Ovary (tissue), 9 donors: ENCODE results near the gene TJAP1. TPM values are rescaled to one million over a fixed set of nuclear protein-coding genes. Genes with fewer than 3 reads are reported as not detected.

ENCODE experiments used
- DNase-seq, 5 donors: peaks; one replicate each; pipeline ENCODE4 v3.0.0-alpha.2; 2019 to 2020
- H3K27ac ChIP-seq, 2 donors: fragments of 200-600 bp; one replicate each; pipeline versions ENCODE4 v1.5.1 to v1.8.0; 2019 to 2022
- H3K27me3 ChIP-seq: fragments of 200-600 bp; one replicate; pipeline ENCODE4 v1.8.0; 2022
- H3K36me3 ChIP-seq: fragments of 200-600 bp; sonication (generic); one replicate; pipeline ENCODE4 v1.5.1; 2019
- H3K4me1 ChIP-seq: one replicate; pipeline ENCODE4 v1.8.1; 2013; ENCODE audit warnings: mild to moderate bottlenecking, moderate library complexity; ENCODE audit not compliant: insufficient read depth
- H3K4me3 ChIP-seq: fragments of 200-600 bp; sonication (generic); one replicate; pipeline ENCODE4 v1.5.1; 2017
- H3K9me3 ChIP-seq, 2 donors: fragments of 200-600 bp in 1 of 2; sonication (generic) in 1 of 2; one replicate each; pipeline versions ENCODE4 v1.5.1 to v1.8.1; 2013 to 2019; ENCODE audit warnings: mild to moderate bottlenecking in 1 of 2, moderate library complexity in 1 of 2
- CTCF ChIP-seq, 3 donors: fragments of 450-650 bp in 2 of 3; fragments of 200-600 bp in 1 of 3; IDR thresholded peaks; one replicate each; pipeline versions ENCODE4 v1.5.1 to v1.8.0; 2016 to 2022; ENCODE audit warnings: antibody characterized with exemption in 3 of 3, mild to moderate bottlenecking in 1 of 3
- EP300 ChIP-seq: sonication (generic); formaldehyde crosslinking; IDR thresholded peaks from one replicate; pipeline ENCODE4 v1.6.1; 2017; ENCODE audit warnings: antibody characterized with exemption
- POLR2A ChIP-seq: fragments of 450-650 bp; IDR thresholded peaks from one replicate; pipeline ENCODE4 v1.6.1; 2017; ENCODE audit warnings: antibody characterized with exemption, mild to moderate bottlenecking, moderate library complexity
- WGBS, 3 donors: extraction: QIAGEN DNeasy Blood & Tissue Kit in 1 of 3; methylation state at CpG; one replicate each; pipeline versions ENCODE4 v1.1.5 to v1.1.7; 2013 to 2017; 5-methylcytosine and 5-hydroxymethylcytosine counted together
- intact Hi-C, 4 donors: fragments of 100-400 bp; cut with DNase I; formaldehyde crosslinking; loops; one replicate each; pipeline versions ENCODE4 v1.11.0 to v1.15.1; 2022 to 2023
- microRNA-seq, 3 donors: library from miRNA; unstranded; fragments of <30 nt; microRNA quantifications; one replicate each; pipeline versions ENCODE4 to v1.2.0, GENCODE V29; 2019 to 2020
- polyA plus RNA-seq, 2 donors: library from polyadenylated mRNA; stranded (reverse); fragments of 200-250 nt in 1 of 2; fragments of 350-450 nt in 1 of 2; fragmentation: Illumina TruSeq in 1 of 2; extraction: RNeasy Lipid Tissue Mini Kit (QIAGEN cat#74804) in 1 of 2; gene quantifications; one replicate each; pipeline ENCODE4 v1.2.3, GENCODE V29; 2013 to 2014
- small RNA-seq: library from RNA; depleted of rRNA; stranded (forward); fragments of <200 nt; gene quantifications from one replicate; pipeline ENCODE3, GENCODE V24; 2016
- total RNA-seq, 7 donors: library from RNA; depleted of rRNA in 2 of 7; stranded (reverse); fragments of >200 nt in 2 of 7; fragmentation: NEBNext Ultra II Directional in 3 of 7; extraction: Animal tissue kit (Norgen Biotek cat#: 25700) in 3 of 7; gene quantifications; one replicate each; pipeline versions ENCODE4 v1.1.0 to v1.2.4, GENCODE V29; 2016 to 2023
- donor health status: DM: no; HTN: no; CAD: no; lungs with moderate emphysema.
- donor health status: DM: no; HTN: no; CAD: no.
- donor health status: Bipolar disorder and iron deficiency.
- donor health status: DM: yes; HTN: yes; CAD: no.
- donor health status: DM: no; HTN: no; CAD: no.
- donor health status: DM: yes; HTN: yes; CAD: no.

The TJAP1 gene
- total and polyA plus RNA-seq, 9 donors, result 12.9 to 44.8 (median 34.0) TPM

- H3K27me3 ChIP-seq, result no peaks in the 10 kb centered on the region
- no peak overlapping the region for H3K27ac ChIP-seq
- no peak for TF ChIP-seq CTCF (IDR thresholded peaks at IDR 0.05)
- no peak for TF ChIP-seq POLR2A
- no peak for TF ChIP-seq EP300
- no peaks in the 10 kb centered on the region for H3K36me3 ChIP-seq
- H3K4me1 ChIP-seq, result no peaks in the 10 kb centered on the region
- intact Hi-C loops, result no loop called here
- 92 to 97% (median 95%) methylated on average over 8 of the region's 8 CpGs for WGBS, 3 donors
- no peaks in the 10 kb centered on the region for H3K9me3 ChIP-seq
- no peak overlapping the region for H3K4me3 ChIP-seq
- no peak for DNase-seq
Measured at GRCh38 chr6:43541774-43542471, 64.6 kb downstream of the TJAP1 start.

GRCh38 chr6:43544461-43544860 lies 67.1 kb downstream of the TJAP1 start:
- intact Hi-C loops, result no loop called here
- 54 to 64% (median 55%) methylated on average over 4 of the region's 4 CpGs for WGBS, 3 donors
- no peak for DNase-seq
- H3K27ac ChIP-seq, result no peak overlapping the region
- no peaks in the 10 kb centered on the region for H3K27me3 ChIP-seq
- no peaks in the 10 kb centered on the region for H3K36me3 ChIP-seq
- no peaks in the 10 kb centered on the region for H3K9me3 ChIP-seq
- no peaks in the 10 kb centered on the region for H3K4me1 ChIP-seq
- no peak overlapping the region for H3K4me3 ChIP-seq
- no peak for TF ChIP-seq CTCF (IDR thresholded peaks at IDR 0.05)
- no peak for TF ChIP-seq EP300
- TF ChIP-seq POLR2A, result no peak

GRCh38 chr6:43547222-43547621 lies 69.9 kb downstream of the TJAP1 start:
- intact Hi-C loops, result loop anchor here in 1 of 4 donors (5.0 kb wide), 1 partner anchor 740 kb away; no protein-coding TSS in a partner anchor
- no peak for DNase-seq
- TF ChIP-seq EP300, result no peak
- TF ChIP-seq POLR2A, result no peak
- TF ChIP-seq CTCF (IDR thresholded peaks at IDR 0.05), result no peak
- Histone ChIP-seq H3K4me3 (no peak overlapping the region), H3K36me3 (no peaks in the 10 kb centered on the region), H3K27ac (no peak overlapping the region), H3K4me1 (no peaks in the 10 kb centered on the region), H3K9me3 (no peaks in the 10 kb centered on the region), H3K27me3 (no peaks in the 10 kb centered on the region)
- 63 to 68% (median 63%) methylated on average over 3 of the region's 3 CpGs for WGBS, 3 donors

Small RNA genes within 50 kb of the gene (microRNA-seq; reads per million reads assigned to microRNA genes)
- gene MIR6780B, result 0.18 to 0.63 (median 0.38) reads per million in 3 donors

Small RNA genes within 50 kb of the gene (small RNA-seq; reads per million reads assigned to genes)
- gene MIR6780B (not detected), gene RF00426 (not detected), gene RNU6-1113P (not detected)

Other genes with a start within 250 kb of the TJAP1 start
- 100 to 1,000 TPM in 1 of 7 donors, 10 to 100 TPM in 6; 25.0 to 120 (median 44.7) TPM for gene DNPH1, start 248.1 kb upstream of the TJAP1 start, total RNA-seq
- 10 to 100 TPM; 13.6 to 55.5 TPM for gene DNPH1, start 248.1 kb upstream of the TJAP1 start, polyA plus RNA-seq
- gene TTBK1, start 234.1 kb upstream of the TJAP1 start, total RNA-seq, result under 1 TPM in 2 of 7 donors, not detected in 5; 0.03 to 0.11 TPM
- gene TTBK1, start 234.1 kb upstream of the TJAP1 start, polyA plus RNA-seq, result under 1 TPM in 1 of 2 donors, not detected in 1; 0.06 TPM
- under 1 TPM in 1 of 7 donors, not detected in 6; 0.36 TPM for gene SLC22A7, start 179.3 kb upstream of the TJAP1 start, total RNA-seq
- gene SLC22A7, start 179.3 kb upstream of the TJAP1 start, polyA plus RNA-seq, result not detected
- gene CRIP3, start 168.7 kb upstream of the TJAP1 start, total RNA-seq, result 1 to 10 TPM in 6 of 7 donors, under 1 TPM in 1; 0.80 to 2.6 (median 1.6) TPM
- gene CRIP3, start 168.7 kb upstream of the TJAP1 start, polyA plus RNA-seq, result 1 to 10 TPM; 1.7 to 1.8 TPM
- gene ZNF318, start 107.9 kb upstream of the TJAP1 start, total RNA-seq, result 10 to 100 TPM; 11.4 to 26.0 (median 19.9) TPM
- gene ZNF318, start 107.9 kb upstream of the TJAP1 start, polyA plus RNA-seq, result 10 to 100 TPM in 1 of 2 donors, 1 to 10 TPM in 1; 8.3 to 17.4 TPM
- 10 to 100 TPM; 11.7 to 34.9 (median 27.0) TPM for gene ABCC10, start 50.0 kb upstream of the TJAP1 start, total RNA-seq
- gene ABCC10, start 50.0 kb upstream of the TJAP1 start, polyA plus RNA-seq, result 10 to 100 TPM in 1 of 2 donors, 1 to 10 TPM in 1; 8.9 to 21.1 TPM
- gene DLK2, start 22.0 kb upstream of the TJAP1 start, total RNA-seq, result 1 to 10 TPM in 4 of 7 donors, under 1 TPM in 3; 0.18 to 6.0 (median 1.0) TPM
- under 1 TPM; 0.33 to 0.92 TPM for gene DLK2, start 22.0 kb upstream of the TJAP1 start, polyA plus RNA-seq
- 1 to 10 TPM; 1.1 to 4.8 (median 2.0) TPM for gene LRRC73, start 32.8 kb downstream of the TJAP1 start, total RNA-seq
- under 1 TPM; 0.13 to 0.30 TPM for gene LRRC73, start 32.8 kb downstream of the TJAP1 start, polyA plus RNA-seq
- 10 to 100 TPM; 47.0 to 81.8 (median 71.4) TPM for gene YIPF3, start 39.4 kb downstream of the TJAP1 start, total RNA-seq
- gene YIPF3, start 39.4 kb downstream of the TJAP1 start, polyA plus RNA-seq, result 100 to 1,000 TPM; 107 to 143 TPM
- gene POLR1C, start 39.5 kb downstream of the TJAP1 start, total RNA-seq, result 10 to 100 TPM; 18.1 to 48.6 (median 32.0) TPM
- gene POLR1C, start 39.5 kb downstream of the TJAP1 start, polyA plus RNA-seq, result 10 to 100 TPM; 29.3 to 33.7 TPM
- 10 to 100 TPM in 6 of 7 donors, 1 to 10 TPM in 1; 9.8 to 41.8 (median 27.6) TPM for gene XPO5, start 98.5 kb downstream of the TJAP1 start, total RNA-seq
- 10 to 100 TPM in 1 of 2 donors, 1 to 10 TPM in 1; 6.8 to 24.5 TPM for gene XPO5, start 98.5 kb downstream of the TJAP1 start, polyA plus RNA-seq
- gene POLH, start 98.6 kb downstream of the TJAP1 start, total RNA-seq, result 10 to 100 TPM in 3 of 7 donors, 1 to 10 TPM in 4; 4.6 to 14.1 (median 8.6) TPM
- 10 to 100 TPM in 1 of 2 donors, 1 to 10 TPM in 1; 5.2 to 15.5 TPM for gene POLH, start 98.6 kb downstream of the TJAP1 start, polyA plus RNA-seq
- 10 to 100 TPM; 24.9 to 60.4 (median 36.5) TPM for gene GTPBP2, start 151.7 kb downstream of the TJAP1 start, total RNA-seq
- gene GTPBP2, start 151.7 kb downstream of the TJAP1 start, polyA plus RNA-seq, result 10 to 100 TPM; 28.8 to 31.9 TPM
- gene MAD2L1BP, start 158.3 kb downstream of the TJAP1 start, total RNA-seq, result 10 to 100 TPM; 11.9 to 28.4 (median 16.8) TPM
- gene MAD2L1BP, start 158.3 kb downstream of the TJAP1 start, polyA plus RNA-seq, result 10 to 100 TPM; 16.0 to 23.9 TPM
- 1 to 10 TPM in 1 of 7 donors, under 1 TPM in 5, not detected in 1; 0.20 to 4.7 (median 0.44) TPM for gene RSPH9, start 167.5 kb downstream of the TJAP1 start, total RNA-seq
- gene RSPH9, start 167.5 kb downstream of the TJAP1 start, polyA plus RNA-seq, result under 1 TPM; 0.25 to 0.70 TPM
- 10 to 100 TPM; 21.9 to 44.1 (median 25.9) TPM for gene MRPS18A, start 210.2 kb downstream of the TJAP1 start, total RNA-seq
- gene MRPS18A, start 210.2 kb downstream of the TJAP1 start, polyA plus RNA-seq, result 10 to 100 TPM; 35.1 to 45.0 TPM